SU-DHL-6 (cell line): ENCODE data around the gene PPP2R3B.
"Not testable (repeated sequence)": the region's sequence is repeated elsewhere in the genome, so short reads cannot be mapped to it uniquely, and the experiment has no call there.

Source experiments
- H2AFZ ChIP-seq: fragments of 200-600 bp; sonication (generic); 2 replicates; pipeline ENCODE4 v1.6.1; 2014; ENCODE audit warnings: low read depth, mild to moderate bottlenecking, moderate library complexity, mixed read lengths, antibody characterized with exemption, low read length; ENCODE audit not compliant: severe bottlenecking
- H3F3A ChIP-seq: fragments of 200-600 bp; shearing (Covaris generic); 2 replicates; pipeline ENCODE4 v1.6.0; 2016; ENCODE audit warnings: antibody characterized with exemption, mild to moderate bottlenecking; ENCODE audit not compliant: insufficient read depth
- H3K27ac ChIP-seq: fragments of 200-600 bp; sonication (generic); 2 replicates; pipeline ENCODE4 v1.5.1; 2016; ENCODE audit warnings: low read depth, mild to moderate bottlenecking, low read length, moderate library complexity, mixed read lengths
- H3K27me3 ChIP-seq: fragments of 200-600 bp; sonication (generic), shearing (Covaris generic); 2 replicates; pipeline ENCODE4 v1.6.0; 2014; ENCODE audit warnings: mild to moderate bottlenecking, low read length
- H3K36me3 ChIP-seq: fragments of 200-600 bp; sonication (generic); 2 replicates; pipeline ENCODE4 v1.6.1; 2014; ENCODE audit warnings: mild to moderate bottlenecking, low read length, mixed read lengths
- H3K4me2 ChIP-seq: fragments of 300-600, 200-600 bp; shearing (Covaris generic), sonication (generic); 2 replicates; pipeline ENCODE4 v1.6.0; 2014; ENCODE audit warnings: low read length, low read depth, mild to moderate bottlenecking; ENCODE audit not compliant: poor library complexity, severe bottlenecking
- H3K4me3 ChIP-seq: fragments of 200-600 bp; sonication (generic); 2 replicates; pipeline ENCODE4 v1.5.1; 2014; ENCODE audit warnings: antibody characterized with exemption, low read length, mild to moderate bottlenecking, mixed read lengths; ENCODE audit not compliant: insufficient read depth, poor library complexity, severe bottlenecking
- H3K79me2 ChIP-seq: fragments of 200-600 bp; sonication (generic); 2 replicates; pipeline ENCODE4 v1.6.1; 2014; ENCODE audit warnings: mild to moderate bottlenecking, low read length, moderate library complexity; ENCODE audit not compliant: insufficient read depth
- H3K9ac ChIP-seq: fragments of 200-600 bp; sonication (generic); 2 replicates; pipeline ENCODE4 v1.7.0; 2014; ENCODE audit warnings: mild to moderate bottlenecking, low read length
- H3K9me2 ChIP-seq: fragments of 200-600 bp; sonication (generic); replicated peaks from 2 replicates; pipeline ENCODE4 v1.6.1; 2014; ENCODE audit warnings: low read length; ENCODE audit not compliant: insufficient read depth
- H3K9me3 ChIP-seq: fragments of 200-600 bp; sonication (generic); 2 replicates; pipeline ENCODE4 v1.6.1; 2014; ENCODE audit warnings: low read length, mixed read lengths; ENCODE audit not compliant: insufficient read depth
- H4K20me1 ChIP-seq: fragments of 200-600 bp; sonication (generic); 2 replicates; pipeline ENCODE4 v1.6.1; 2014; ENCODE audit warnings: low read depth, mild to moderate bottlenecking, antibody characterized with exemption, low read length, moderate library complexity, mixed read lengths
- EZH2phosphoT487 ChIP-seq: fragments of 200-600 bp; sonication (generic), shearing (Covaris generic); conservative IDR thresholded peaks from 2 replicates; pipeline ENCODE4 v1.6.1; 2018; ENCODE audit warnings: mild to moderate bottlenecking, antibody characterized with exemption, low read length, moderate library complexity, mixed read lengths
- TF ChIP-seq, protein P1 (sequence below): fragments of 200-600 bp; sonication (generic); IDR thresholded peaks from one replicate; pipeline ENCODE4 v1.5.1; 2017; ENCODE audit warnings: antibody characterized with exemption, mild to moderate bottlenecking, low read length, moderate library complexity; ENCODE audit not compliant: insufficient read depth, poor library complexity, severe bottlenecking

Gene PPP2R3B

GRCh38 chrX:387729-388128 lies 1.0 kb upstream of the PPP2R3B start:
- no peaks in the 10 kb centered on the region for H3K9me3 ChIP-seq
- H2AFZ ChIP-seq, result peak overlapping the region; percentile 66
- H3K9me2 ChIP-seq, result no peaks in the 10 kb centered on the region
- peak overlapping the region; percentile 92 for H3K27ac ChIP-seq
- no peaks in the 10 kb centered on the region for H3K27me3 ChIP-seq
- H3K36me3 ChIP-seq, result no peaks in the 10 kb centered on the region
- H3K4me2 ChIP-seq, result peak overlapping the region; percentile 86
- H3F3A ChIP-seq, result peaks cover 18% of the 10 kb centered on the region
- no peaks in the 10 kb centered on the region for H4K20me1 ChIP-seq
- H3K4me3 ChIP-seq, result peak overlapping the region; percentile 55
- H3K9ac ChIP-seq, result peak overlapping the region; percentile 78
- no peak for TF ChIP-seq EZH2phosphoT487
- TF ChIP-seq, protein P1, sequence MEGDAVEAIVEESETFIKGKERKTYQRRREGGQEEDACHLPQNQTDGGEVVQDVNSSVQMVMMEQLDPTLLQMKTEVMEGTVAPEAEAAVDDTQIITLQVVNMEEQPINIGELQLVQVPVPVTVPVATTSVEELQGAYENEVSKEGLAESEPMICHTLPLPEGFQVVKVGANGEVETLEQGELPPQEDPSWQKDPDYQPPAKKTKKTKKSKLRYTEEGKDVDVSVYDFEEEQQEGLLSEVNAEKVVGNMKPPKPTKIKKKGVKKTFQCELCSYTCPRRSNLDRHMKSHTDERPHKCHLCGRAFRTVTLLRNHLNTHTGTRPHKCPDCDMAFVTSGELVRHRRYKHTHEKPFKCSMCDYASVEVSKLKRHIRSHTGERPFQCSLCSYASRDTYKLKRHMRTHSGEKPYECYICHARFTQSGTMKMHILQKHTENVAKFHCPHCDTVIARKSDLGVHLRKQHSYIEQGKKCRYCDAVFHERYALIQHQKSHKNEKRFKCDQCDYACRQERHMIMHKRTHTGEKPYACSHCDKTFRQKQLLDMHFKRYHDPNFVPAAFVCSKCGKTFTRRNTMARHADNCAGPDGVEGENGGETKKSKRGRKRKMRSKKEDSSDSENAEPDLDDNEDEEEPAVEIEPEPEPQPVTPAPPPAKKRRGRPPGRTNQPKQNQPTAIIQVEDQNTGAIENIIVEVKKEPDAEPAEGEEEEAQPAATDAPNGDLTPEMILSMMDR, result no peak
- H3K79me2 ChIP-seq, result peaks cover 7% of the 10 kb centered on the region; the same call in 1 of the 2 replicates

DNA sequence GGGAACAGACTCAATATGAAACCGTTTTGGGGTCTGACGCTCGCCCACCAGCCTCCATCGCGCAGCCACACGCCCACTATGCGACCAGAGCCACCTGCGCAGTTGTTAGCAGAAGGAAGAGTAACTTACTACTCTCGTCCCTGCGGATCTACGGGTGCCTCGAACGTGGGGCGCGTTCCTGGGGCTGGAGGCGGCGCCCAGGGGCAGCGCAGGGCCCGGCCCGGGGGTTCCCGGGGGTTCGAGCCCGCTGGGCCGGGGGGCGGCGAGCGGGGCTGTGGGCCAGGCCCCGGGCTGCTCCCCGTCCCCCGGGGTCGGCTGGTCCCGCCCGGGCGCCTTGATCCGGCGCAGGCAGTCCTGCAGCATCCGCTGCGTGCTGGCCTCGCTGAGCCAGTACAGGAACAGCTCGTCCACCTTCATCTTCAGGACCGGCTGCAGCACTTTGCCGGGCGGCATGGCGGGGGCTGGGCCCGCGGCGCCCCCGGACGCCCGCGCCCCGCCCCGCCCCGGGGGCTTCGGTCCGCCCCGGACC lies 404 bp downstream of the PPP2R3B start:
- peaks cover 11% of the 10 kb centered on the region; the same call in 1 of the 2 replicates for H3K79me2 ChIP-seq
- peaks cover 18% of the 10 kb centered on the region for H3F3A ChIP-seq
- H3K9me2 ChIP-seq, result no peaks in the 10 kb centered on the region
- peak overlapping the region; percentile 78 for H3K9ac ChIP-seq
- peak overlapping the region; percentile 92 for H3K27ac ChIP-seq
- no peak overlapping the region for H2AFZ ChIP-seq
- H3K36me3 ChIP-seq, result no peaks in the 10 kb centered on the region
- H3K9me3 ChIP-seq, result no peaks in the 10 kb centered on the region
- peak overlapping the region; percentile 55 for H3K4me2 ChIP-seq
- no peaks in the 10 kb centered on the region for H4K20me1 ChIP-seq
- no peak for TF ChIP-seq EZH2phosphoT487
- TF ChIP-seq, protein P1, result no peak
- H3K4me3 ChIP-seq, result peak overlapping the region; percentile 76
- H3K27me3 ChIP-seq, result no peaks in the 10 kb centered on the region

DNA sequence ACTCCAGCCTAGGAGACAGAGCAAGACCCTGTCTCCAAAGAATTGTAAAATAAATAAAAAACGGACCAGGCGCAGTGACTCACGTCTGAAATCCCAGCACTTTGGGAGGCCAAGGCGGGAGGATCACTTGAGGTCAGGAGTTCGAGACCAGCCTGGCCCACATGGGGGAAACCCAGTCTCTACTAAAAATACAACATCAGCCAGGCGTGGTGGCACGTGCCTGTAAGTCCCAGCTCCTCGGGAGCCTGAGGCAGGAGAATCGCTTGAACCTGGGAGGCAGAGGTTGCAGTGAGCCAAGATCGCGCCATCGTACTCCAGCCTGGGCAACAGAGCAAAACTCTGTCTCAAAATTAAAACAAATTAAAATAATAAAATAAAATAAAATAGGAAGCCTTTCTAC lies 971 bp downstream of the PPP2R3B start:
- Histone ChIP-seq H3K4me3 (peak overlapping the region; percentile 76), H3F3A (peaks cover 18% of the 10 kb centered on the region), H3K4me2 (peak overlapping the region; percentile 55), H3K27ac (peak overlapping the region; percentile 92), H3K79me2 (peaks cover 11% of the 10 kb centered on the region; the same call in 1 of the 2 replicates), H3K9ac (peak overlapping the region; percentile 78)
- H3K9me2 ChIP-seq, H2AFZ ChIP-seq, H3K27me3 ChIP-seq, H3K36me3 ChIP-seq, H4K20me1 ChIP-seq, H3K9me3 ChIP-seq: not testable (repeated sequence)

DNA sequence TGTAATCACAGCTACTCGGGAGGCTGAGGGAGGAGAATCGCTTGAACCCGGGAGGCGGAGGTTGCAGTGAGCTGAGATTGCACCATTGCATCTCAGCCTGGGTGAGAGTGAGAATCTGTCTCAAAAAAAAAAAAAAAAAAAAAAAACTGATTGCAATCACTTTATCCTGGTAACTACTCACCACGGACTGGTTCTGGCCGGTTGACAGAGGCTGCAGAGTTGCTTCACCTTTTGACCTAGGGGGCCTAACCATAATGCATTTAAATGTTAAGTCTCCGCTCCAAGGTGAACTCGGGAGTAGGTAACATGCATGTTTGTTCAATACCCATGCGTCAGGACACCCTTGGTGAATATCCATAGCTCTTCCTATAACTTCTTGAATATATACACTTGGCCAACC lies 1.8 kb downstream of the PPP2R3B start:
- H3K4me3 ChIP-seq, result no peak overlapping the region
- H3K9me2 ChIP-seq, result no peaks in the 10 kb centered on the region
- H3K9ac ChIP-seq, result no peak overlapping the region
- no peaks in the 10 kb centered on the region for H3K36me3 ChIP-seq
- H3K79me2 ChIP-seq, result peaks cover 11% of the 10 kb centered on the region; the same call in 1 of the 2 replicates
- H3K4me2 ChIP-seq, result no peak overlapping the region
- H3K27me3 ChIP-seq, result no peaks in the 10 kb centered on the region
- peaks cover 18% of the 10 kb centered on the region for H3F3A ChIP-seq
- H2AFZ ChIP-seq, result no peak overlapping the region
- no peak for TF ChIP-seq EZH2phosphoT487
- TF ChIP-seq, protein P1, result no peak
- H4K20me1 ChIP-seq, result no peaks in the 10 kb centered on the region
- no peaks in the 10 kb centered on the region for H3K9me3 ChIP-seq
- peak overlapping the region; percentile 92 for H3K27ac ChIP-seq
